Measurements from ENCODE around the gene CDK16.

The CDK16 gene

GRCh38 chrX:47176101-47176740, 42.3 kb upstream of the CDK16 start:
- no peaks in the 10 kb centered on the region for H3K4me1 ChIP-seq (ENCODE audit: insufficient read depth, low read length)
- H3K27ac ChIP-seq (ENCODE audit: low read depth, low read length) = no peak overlapping the region
- H3K4me3 ChIP-seq (ENCODE audit: low read length) = no peak overlapping the region
- 93% methylated on average over 22 of the region's 23 CpGs for WGBS
- no peaks in the 10 kb centered on the region for H3K9me3 ChIP-seq (ENCODE audit: insufficient read depth, low read depth, low read length)
- H3K9ac ChIP-seq (ENCODE audit: low read depth, low read length) = no peak overlapping the region
- H3K27me3 ChIP-seq (ENCODE audit: insufficient read depth, low read length) = no peaks in the 10 kb centered on the region
- peaks cover 74% of the 10 kb centered on the region for H3K36me3 ChIP-seq (ENCODE audit: insufficient read depth, low read length)

DNA sequence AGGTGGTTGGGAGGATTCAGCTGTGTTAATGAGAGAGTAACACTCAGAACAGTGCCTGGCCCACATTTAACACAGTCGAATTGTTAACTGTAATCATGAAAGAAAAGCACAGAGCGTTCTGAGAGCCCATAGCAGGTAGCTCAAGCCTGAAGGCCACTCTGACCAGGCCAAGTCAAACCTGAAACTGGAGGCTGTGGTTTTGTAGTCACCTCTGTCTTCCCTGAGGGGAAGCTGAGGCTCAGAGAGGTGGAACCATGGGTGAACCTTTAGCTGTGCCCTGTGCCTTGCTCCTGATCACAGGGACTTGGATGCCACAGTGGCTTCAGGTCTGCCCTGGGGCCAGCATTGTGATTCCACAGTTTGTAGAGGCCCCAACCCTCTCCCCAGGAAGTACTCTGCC, 41.4 kb upstream of the CDK16 start:
- Histone ChIP-seq H3K36me3 (ENCODE audit: insufficient read depth, low read length) (peaks cover 75% of the 10 kb centered on the region), H3K9ac (ENCODE audit: low read depth, low read length) (no peak overlapping the region)

DNA sequence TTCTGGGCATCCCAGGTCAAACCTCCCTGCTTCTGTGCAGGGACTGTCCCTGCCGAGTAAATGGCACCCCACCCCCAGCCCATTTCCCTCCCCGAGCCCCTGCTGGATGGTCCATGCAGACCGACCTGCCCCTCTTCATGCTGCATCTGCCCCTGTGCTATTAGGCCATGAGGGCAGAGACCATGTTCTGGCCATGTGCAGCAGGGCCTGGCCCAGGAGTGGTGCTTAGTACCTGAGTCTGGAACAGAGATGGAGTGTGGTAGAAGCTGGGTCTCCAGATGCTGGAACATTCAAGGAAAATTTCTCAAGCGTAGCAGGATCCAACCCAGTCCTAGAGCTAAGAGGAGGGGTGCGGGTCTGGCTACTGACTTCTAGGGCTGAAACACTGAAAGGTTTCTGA, 40.1 kb upstream of the CDK16 start:
- Histone ChIP-seq H3K27ac (ENCODE audit: low read depth, low read length) (no peak overlapping the region), H3K36me3 (ENCODE audit: insufficient read depth, low read length) (peaks cover 74% of the 10 kb centered on the region), H3K9me3 (ENCODE audit: insufficient read depth, low read depth, low read length) (no peaks in the 10 kb centered on the region), H3K27me3 (ENCODE audit: insufficient read depth, low read length) (no peaks in the 10 kb centered on the region), H3K9ac (ENCODE audit: low read depth, low read length) (no peak overlapping the region), H3K4me3 (ENCODE audit: low read length) (no peak overlapping the region), H3K4me1 (ENCODE audit: insufficient read depth, low read length) (no peaks in the 10 kb centered on the region)
- WGBS = 92% methylated on average over 5 of the region's 5 CpGs

More for the DNA sequence above, 41.4 kb upstream of the CDK16 start:
- no peaks in the 10 kb centered on the region for H3K9me3 ChIP-seq (ENCODE audit: insufficient read depth, low read depth, low read length)
- H3K27me3 ChIP-seq (ENCODE audit: insufficient read depth, low read length) = no peaks in the 10 kb centered on the region
- H3K4me3 ChIP-seq (ENCODE audit: low read length) = no peak overlapping the region
- H3K27ac ChIP-seq (ENCODE audit: low read depth, low read length) = no peak overlapping the region
- H3K4me1 ChIP-seq (ENCODE audit: insufficient read depth, low read length) = no peaks in the 10 kb centered on the region
- WGBS = 48% methylated on average over 2 of the region's 2 CpGs

- H3K36me3 ChIP-seq (ENCODE audit: insufficient read depth, low read length) = peaks cover 75% of the 10 kb centered on the region
- 93% methylated on average over 14 of the region's 14 CpGs for WGBS
Measured at GRCh38 chrX:47179221-47179927, 39.1 kb upstream of the CDK16 start.

DNA sequence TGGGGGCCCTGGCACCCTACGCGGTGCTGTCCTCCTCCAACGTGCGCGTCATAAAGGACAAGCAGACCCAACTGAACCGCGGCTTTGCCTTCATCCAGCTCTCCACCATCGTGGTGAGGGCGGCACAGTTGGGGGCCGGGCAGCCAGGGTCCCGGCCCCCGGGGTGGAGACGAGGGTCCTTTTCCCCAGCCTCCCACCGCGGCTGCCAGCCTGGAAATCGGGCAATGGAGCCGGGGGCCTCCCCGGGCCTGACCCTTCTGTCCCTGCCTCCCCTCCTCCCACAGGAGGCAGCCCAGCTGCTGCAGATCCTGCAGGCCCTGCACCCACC, 38.6 kb upstream of the CDK16 start:
- Histone ChIP-seq H3K27ac (ENCODE audit: low read depth, low read length) (no peak overlapping the region), H3K4me1 (ENCODE audit: insufficient read depth, low read length) (no peaks in the 10 kb centered on the region), H3K9me3 (ENCODE audit: insufficient read depth, low read depth, low read length) (no peaks in the 10 kb centered on the region), H3K36me3 (ENCODE audit: insufficient read depth, low read length) (peaks cover 76% of the 10 kb centered on the region), H3K27me3 (ENCODE audit: insufficient read depth, low read length) (no peaks in the 10 kb centered on the region), H3K4me3 (ENCODE audit: low read length) (no peak overlapping the region), H3K9ac (ENCODE audit: low read depth, low read length) (no peak overlapping the region)
- WGBS = 96% methylated on average over 18 of the region's 18 CpGs

More at GRCh38 chrX:47179221-47179927, 39.1 kb upstream of the CDK16 start:
- Histone ChIP-seq H3K9me3 (ENCODE audit: insufficient read depth, low read depth, low read length) (no peaks in the 10 kb centered on the region), H3K4me3 (ENCODE audit: low read length) (no peak overlapping the region), H3K4me1 (ENCODE audit: insufficient read depth, low read length) (no peaks in the 10 kb centered on the region), H3K9ac (ENCODE audit: low read depth, low read length) (no peak overlapping the region), H3K27ac (ENCODE audit: low read depth, low read length) (no peak overlapping the region), H3K27me3 (ENCODE audit: insufficient read depth, low read length) (no peaks in the 10 kb centered on the region)

DNA sequence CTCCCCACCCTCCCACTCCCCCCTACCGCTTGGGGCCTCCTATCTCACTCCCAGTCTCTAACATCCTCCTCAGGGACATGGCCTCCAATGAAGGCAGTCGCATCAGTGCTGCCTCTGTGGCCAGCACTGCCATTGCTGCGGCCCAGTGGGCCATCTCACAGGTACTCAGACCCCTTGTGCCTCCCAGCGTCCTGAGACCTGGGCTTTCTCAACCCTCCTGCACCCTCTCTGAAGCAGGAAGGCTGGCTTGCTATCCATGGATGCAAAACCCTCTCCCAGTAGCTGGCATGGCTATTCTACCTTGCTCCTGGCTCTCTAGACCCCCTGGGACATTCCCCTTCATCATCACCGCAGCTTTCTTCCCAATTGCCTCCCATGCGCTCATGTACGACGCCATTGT, 38.1 kb upstream of the CDK16 start:
- Histone ChIP-seq H3K9me3 (ENCODE audit: insufficient read depth, low read depth, low read length) (no peaks in the 10 kb centered on the region), H3K9ac (ENCODE audit: low read depth, low read length) (no peak overlapping the region), H3K36me3 (ENCODE audit: insufficient read depth, low read length) (peaks cover 75% of the 10 kb centered on the region), H3K27ac (ENCODE audit: low read depth, low read length) (no peak overlapping the region), H3K4me3 (ENCODE audit: low read length) (no peak overlapping the region), H3K4me1 (ENCODE audit: insufficient read depth, low read length) (no peaks in the 10 kb centered on the region), H3K27me3 (ENCODE audit: insufficient read depth, low read length) (no peaks in the 10 kb centered on the region)
- 91% methylated on average over 5 of the region's 8 CpGs for WGBS

- 95% methylated on average over 10 of the region's 10 CpGs for WGBS
- Histone ChIP-seq H3K9ac (ENCODE audit: low read depth, low read length) (no peak overlapping the region), H3K4me3 (ENCODE audit: low read length) (no peak overlapping the region), H3K27ac (ENCODE audit: low read depth, low read length) (no peak overlapping the region), H3K36me3 (ENCODE audit: insufficient read depth, low read length) (peaks cover 78% of the 10 kb centered on the region), H3K4me1 (ENCODE audit: insufficient read depth, low read length) (no peaks in the 10 kb centered on the region), H3K9me3 (ENCODE audit: insufficient read depth, low read depth, low read length) (no peaks in the 10 kb centered on the region), H3K27me3 (ENCODE audit: insufficient read depth, low read length) (no peaks in the 10 kb centered on the region)
Measured at GRCh38 chrX:47181301-47181700, 37.2 kb upstream of the CDK16 start.

DNA sequence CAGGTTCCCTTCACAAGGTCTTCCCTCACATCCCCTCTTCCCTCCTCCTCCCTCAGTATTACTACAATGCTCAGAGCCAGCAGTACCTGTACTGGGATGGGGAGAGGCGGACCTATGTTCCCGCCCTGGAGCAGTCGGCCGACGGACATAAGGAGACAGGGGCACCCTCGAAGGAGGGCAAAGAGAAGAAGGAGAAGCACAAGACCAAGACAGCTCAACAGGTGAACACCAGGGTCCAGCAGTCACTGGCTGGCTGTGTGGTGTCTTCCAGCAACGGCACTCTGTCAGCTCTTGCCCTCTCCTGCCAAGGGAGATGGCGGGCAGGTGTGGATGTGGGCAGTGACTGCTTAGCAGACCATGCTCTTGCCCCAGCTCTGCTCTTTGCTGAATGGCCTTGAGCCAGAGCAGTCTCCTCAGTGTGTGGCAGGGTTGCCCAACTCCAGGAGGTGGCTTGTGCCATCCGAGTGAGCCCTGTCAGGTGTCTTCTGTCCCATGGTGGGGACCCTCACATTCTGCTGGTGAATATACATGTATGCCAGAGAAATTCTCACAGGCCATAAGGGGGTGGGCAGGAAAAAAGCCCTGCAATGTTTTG, 36.3 kb upstream of the CDK16 start:
- whole genome bisulfite sequencing = 92% methylated on average over 9 of the region's 9 CpGs
- Histone ChIP-seq H3K4me3 (ENCODE audit: low read length) (no peak overlapping the region), H3K27ac (ENCODE audit: low read depth, low read length) (no peak overlapping the region), H3K9ac (ENCODE audit: low read depth, low read length) (no peak overlapping the region), H3K36me3 (ENCODE audit: insufficient read depth, low read length) (peaks cover 77% of the 10 kb centered on the region), H3K9me3 (ENCODE audit: insufficient read depth, low read depth, low read length) (no peaks in the 10 kb centered on the region), H3K27me3 (ENCODE audit: insufficient read depth, low read length) (no peaks in the 10 kb centered on the region), H3K4me1 (ENCODE audit: insufficient read depth, low read length) (no peaks in the 10 kb centered on the region)

DNA sequence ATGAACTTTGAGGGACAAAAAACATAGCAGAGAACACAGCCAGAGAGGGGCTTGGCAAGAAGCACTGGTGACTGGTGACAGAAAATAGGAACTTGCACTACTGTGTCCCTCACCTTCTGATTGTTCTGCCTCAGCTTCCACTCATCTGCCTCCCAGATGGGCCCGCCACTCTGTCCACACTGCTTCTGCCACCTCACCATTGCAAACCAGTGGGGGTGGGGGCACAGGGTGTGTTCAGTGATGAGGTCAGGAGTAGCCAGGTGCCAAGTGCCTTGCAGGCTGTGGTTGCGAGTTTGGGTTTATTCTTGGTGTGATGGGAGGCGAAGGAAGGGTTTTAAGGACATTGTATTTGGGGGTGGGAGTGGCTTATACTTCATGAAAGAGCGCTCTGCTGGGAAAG, 34.0 kb upstream of the CDK16 start:
- no peaks in the 10 kb centered on the region for H3K9me3 ChIP-seq (ENCODE audit: insufficient read depth, low read depth, low read length)
- H3K9ac ChIP-seq (ENCODE audit: low read depth, low read length) = no peak overlapping the region
- no peaks in the 10 kb centered on the region for H3K27me3 ChIP-seq (ENCODE audit: insufficient read depth, low read length)
- 93% methylated on average over 4 of the region's 4 CpGs for WGBS
- H3K27ac ChIP-seq (ENCODE audit: low read depth, low read length) = no peak overlapping the region
- H3K4me1 ChIP-seq (ENCODE audit: insufficient read depth, low read length) = no peaks in the 10 kb centered on the region
- H3K4me3 ChIP-seq (ENCODE audit: low read length) = no peak overlapping the region
- peaks cover 56% of the 10 kb centered on the region for H3K36me3 ChIP-seq (ENCODE audit: insufficient read depth, low read length)

GRCh38 chrX:47185241-47185640, 33.2 kb upstream of the CDK16 start:
- WGBS = 94% methylated on average over 16 of the region's 17 CpGs
- Histone ChIP-seq H3K4me1 (ENCODE audit: insufficient read depth, low read length) (no peaks in the 10 kb centered on the region), H3K9ac (ENCODE audit: low read depth, low read length) (no peak overlapping the region), H3K27ac (ENCODE audit: low read depth, low read length) (no peak overlapping the region), H3K9me3 (ENCODE audit: insufficient read depth, low read depth, low read length) (no peaks in the 10 kb centered on the region), H3K27me3 (ENCODE audit: insufficient read depth, low read length) (no peaks in the 10 kb centered on the region), H3K4me3 (ENCODE audit: low read length) (no peak overlapping the region), H3K36me3 (ENCODE audit: insufficient read depth, low read length) (peaks cover 53% of the 10 kb centered on the region)

DNA sequence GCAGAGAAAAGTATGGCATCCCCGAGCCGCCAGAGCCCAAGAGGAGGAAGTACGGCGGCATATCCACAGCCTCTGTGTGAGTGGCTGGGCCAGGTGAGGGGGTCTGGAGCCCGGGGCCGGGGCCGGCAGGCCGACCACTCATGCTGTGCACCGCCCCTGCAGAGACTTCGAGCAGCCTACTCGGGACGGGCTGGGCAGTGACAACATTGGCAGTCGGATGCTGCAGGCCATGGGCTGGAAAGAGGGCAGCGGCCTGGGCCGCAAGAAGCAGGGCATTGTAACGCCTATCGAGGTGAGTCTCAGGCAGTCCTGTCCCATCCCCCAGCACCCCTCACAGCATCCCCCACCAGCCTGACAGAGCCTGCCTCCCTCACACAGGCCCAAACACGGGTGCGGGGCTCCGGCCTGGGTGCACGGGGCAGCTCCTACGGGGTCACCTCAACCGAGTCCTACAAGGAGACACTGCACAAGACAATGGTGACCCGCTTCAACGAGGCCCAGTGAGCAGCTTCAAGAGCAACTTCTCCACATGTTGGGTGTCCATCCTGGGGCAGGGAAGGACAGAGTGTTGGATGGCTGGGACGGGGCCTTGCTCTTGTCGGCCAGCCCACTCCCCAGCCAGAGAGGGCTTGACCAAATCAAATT, 32.3 kb upstream of the CDK16 start:
- no peak overlapping the region for H3K4me3 ChIP-seq (ENCODE audit: low read length)

More for the DNA sequence above, 32.3 kb upstream of the CDK16 start:
- Histone ChIP-seq H3K9ac (ENCODE audit: low read depth, low read length) (no peak overlapping the region), H3K27me3 (ENCODE audit: insufficient read depth, low read length) (no peaks in the 10 kb centered on the region), H3K9me3 (ENCODE audit: insufficient read depth, low read depth, low read length) (no peaks in the 10 kb centered on the region), H3K4me1 (ENCODE audit: insufficient read depth, low read length) (no peaks in the 10 kb centered on the region), H3K27ac (ENCODE audit: low read depth, low read length) (no peak overlapping the region), H3K36me3 (ENCODE audit: insufficient read depth, low read length) (peaks cover 44% of the 10 kb centered on the region)
- 94% methylated on average over 27 of the region's 27 CpGs for WGBS
